WTC11 (cell line): ENCODE measurements around the gene UGT1A1. TPM values are rescaled to one million over a fixed set of nuclear protein-coding genes. Genes with fewer than 3 reads are reported as not detected.

Experiments
- ATAC-seq: fragments of 200-7000 bp; cut with Tn5 transposase; 2 replicates; pipeline ENCODE4 v1.10.0; 2021; ENCODE audit warnings: mild to moderate bottlenecking, moderate library complexity
- CTCF ChIA-PET: fragments of 300-600 bp; sonication (Branson Sonifier 250); formaldehyde crosslinking; loops from one replicate; lab custom pipeline; 2021; ENCODE audit warnings: antibody characterized with exemption; lab: Charles Lee
- POLR2A ChIA-PET: fragments of 350-600 bp; sonication (Branson Sonifier 250); formaldehyde crosslinking; loops from one replicate; lab custom pipeline; 2021; ENCODE audit warnings: antibody characterized with exemption; lab: Charles Lee
- DNase-seq: peaks from one replicate; pipeline ENCODE4 v3.0.0; 2021; ENCODE audit warnings: low spot score
- H3K27ac Mint-ChIP-seq: 2 replicates; pipeline ENCODE4 v1.8.0; 2021; ENCODE audit warnings: mixed read lengths
- H3K27me3 Mint-ChIP-seq: 2 replicates; pipeline ENCODE4 v1.8.0; 2021; ENCODE audit warnings: low read depth, mild to moderate bottlenecking, moderate library complexity, mixed read lengths
- H3K36me3 Mint-ChIP-seq: 2 replicates; pipeline ENCODE4 v1.8.0; 2021; ENCODE audit warnings: mixed read lengths
- H3K4me1 Mint-ChIP-seq: 2 replicates; pipeline ENCODE4 v1.8.0; 2022; ENCODE audit warnings: mixed read lengths
- H3K4me3 Mint-ChIP-seq: 2 replicates; pipeline ENCODE4 v1.8.0; 2021; ENCODE audit warnings: mild to moderate bottlenecking, moderate library complexity, mixed read lengths
- H3K9me3 Mint-ChIP-seq: 2 replicates; pipeline ENCODE4 v1.8.0; 2021; ENCODE audit warnings: mixed read lengths
- CDX4 ChIP-seq: fragments of 250-450 bp; sonication (Bioruptor Pico); IDR thresholded peaks from 2 replicates; pipeline ENCODE4 v1.9.0; 2021; ENCODE audit warnings: moderate library complexity, mild to moderate bottlenecking, inconsistent platforms, borderline replicate concordance
- E2F4 ChIP-seq: sonication (generic); formaldehyde crosslinking; IDR thresholded peaks from 2 replicates; pipeline ENCODE4 v1.8.1; 2022; ENCODE audit warnings: low read depth, mild to moderate bottlenecking, moderate library complexity, missing genetic modification reagents, borderline replicate concordance
- E2F5 ChIP-seq: sonication (generic); formaldehyde crosslinking; IDR thresholded peaks from 2 replicates; pipeline ENCODE4 v1.8.1; 2022; ENCODE audit warnings: mild to moderate bottlenecking, moderate library complexity, missing genetic modification reagents
- EMX1 ChIP-seq: fragments of 250-450 bp; sonication (Bioruptor Pico); IDR thresholded peaks from 2 replicates; pipeline ENCODE4 v1.8.0; 2021; ENCODE audit warnings: mild to moderate bottlenecking
- ERG ChIP-seq: fragments of 250-450 bp; sonication (Bioruptor Pico); IDR thresholded peaks from 2 replicates; pipeline ENCODE4 v1.8.0; 2021; ENCODE audit warnings: mild to moderate bottlenecking
- FOXJ3 ChIP-seq: sonication (generic); formaldehyde crosslinking; IDR thresholded peaks from 2 replicates; pipeline ENCODE4 v1.9.0; 2021; ENCODE audit warnings: missing genetic modification reagents, mild to moderate bottlenecking, borderline replicate concordance
- FOXP1 ChIP-seq: sonication (generic); formaldehyde crosslinking; IDR thresholded peaks from 2 replicates; pipeline ENCODE4 v1.8.0; 2022; ENCODE audit warnings: missing genetic modification reagents, mild to moderate bottlenecking, moderate library complexity, borderline replicate concordance
- GRHL2 ChIP-seq: fragments of 250-450 bp; sonication (Bioruptor Pico); IDR thresholded peaks from 2 replicates; pipeline ENCODE4 v1.8.0; 2022; ENCODE audit warnings: mild to moderate bottlenecking, moderate library complexity; ENCODE audit not compliant: insufficient replicate concordance, severe bottlenecking
- HMGA2 ChIP-seq: fragments of 250-450 bp; sonication (Bioruptor Pico); IDR thresholded peaks from 2 replicates; pipeline ENCODE4 v1.4.0; 2021; ENCODE audit warnings: mild to moderate bottlenecking, moderate library complexity
- IRF1 ChIP-seq: sonication (generic); formaldehyde crosslinking; IDR thresholded peaks from 2 replicates; pipeline ENCODE4 v1.8.0; 2023; ENCODE audit warnings: missing genetic modification reagents
- JAZF1 ChIP-seq: fragments of 250-450 bp; sonication (Bioruptor Pico); IDR thresholded peaks from 2 replicates; pipeline ENCODE4 v1.9.0; 2021; ENCODE audit warnings: moderate library complexity, mild to moderate bottlenecking, inconsistent platforms
- MAX ChIP-seq: sonication (generic); formaldehyde crosslinking; IDR thresholded peaks from 2 replicates; pipeline ENCODE4 v1.8.0; 2022; ENCODE audit warnings: mild to moderate bottlenecking, missing genetic modification reagents
- NFYB ChIP-seq: sonication (generic); formaldehyde crosslinking; conservative IDR thresholded peaks from 2 replicates; pipeline ENCODE4 v1.8.0; 2022; ENCODE audit warnings: low read depth, missing genetic modification reagents
- NR2C2 ChIP-seq: sonication (generic); formaldehyde crosslinking; IDR thresholded peaks from 2 replicates; pipeline ENCODE4 v1.8.0; 2022; ENCODE audit warnings: mild to moderate bottlenecking, missing genetic modification reagents
- NR3C1 ChIP-seq: sonication (generic); formaldehyde crosslinking; conservative IDR thresholded peaks from 2 replicates; pipeline ENCODE4 v1.8.1; 2023; ENCODE audit warnings: low read depth, mild to moderate bottlenecking, missing genetic modification reagents
- PRRX2 ChIP-seq: fragments of 250-450 bp; sonication (Bioruptor Pico); IDR thresholded peaks from 2 replicates; pipeline ENCODE4 v1.8.0; 2021; ENCODE audit warnings: mild to moderate bottlenecking
- SMAD3 ChIP-seq: sonication (generic); formaldehyde crosslinking; IDR thresholded peaks from 2 replicates; pipeline ENCODE4 v1.8.0; 2022; ENCODE audit warnings: missing genetic modification reagents, mild to moderate bottlenecking, borderline replicate concordance
- USF2 ChIP-seq: sonication (generic); formaldehyde crosslinking; IDR thresholded peaks from 2 replicates; pipeline ENCODE4 v1.8.1; 2023; ENCODE audit warnings: mild to moderate bottlenecking, missing genetic modification reagents, moderate library complexity
- ZBTB21 ChIP-seq: sonication (generic); formaldehyde crosslinking; IDR thresholded peaks from 2 replicates; pipeline ENCODE4 v1.8.1; 2023; ENCODE audit warnings: mild to moderate bottlenecking, missing genetic modification reagents, borderline replicate concordance
- ZNF232 ChIP-seq: sonication (generic); formaldehyde crosslinking; IDR thresholded peaks from 2 replicates; pipeline ENCODE4 v1.8.0; 2022; ENCODE audit warnings: mild to moderate bottlenecking, missing genetic modification reagents
- ZNF263 ChIP-seq: sonication (generic); formaldehyde crosslinking; IDR thresholded peaks from 2 replicates; pipeline ENCODE4 v1.8.1; 2022; ENCODE audit warnings: low read depth, mild to moderate bottlenecking, moderate library complexity, missing genetic modification reagents
- ZNF416 ChIP-seq: fragments of 250-450 bp; sonication (Bioruptor Pico); IDR thresholded peaks from 2 replicates; pipeline ENCODE4 v1.9.0; 2021; ENCODE audit warnings: mild to moderate bottlenecking, inconsistent platforms
- ZSCAN18 ChIP-seq: fragments of 250-450 bp; sonication (Bioruptor Pico); IDR thresholded peaks from 2 replicates; pipeline ENCODE4 v2.1.2; 2022; ENCODE audit warnings: mild to moderate bottlenecking, moderate library complexity
- total RNA-seq: library from RNA; stranded (reverse); gene quantifications from 3 replicates; pipeline ENCODE4 v1.2.3, GENCODE V29; 2021

The UGT1A1 gene
- total RNA-seq, 1 experiment from 2014 or later = not detected

GRCh38 chr2:233819884-233820773, 60.1 kb downstream of the UGT1A1 start:
- no peak overlapping the region for H3K27ac Mint-ChIP-seq
- DNase-seq (no peak), ATAC-seq (no peak)
- POLR2A ChIA-PET = no interaction called here
- peaks cover 5% of the 10 kb centered on the region; the same call in 1 of the 2 replicates for H3K4me1 Mint-ChIP-seq
- TF ChIP-seq E2F4 = no peak
- no peak for TF ChIP-seq ZBTB21
- TF ChIP-seq FOXP1 (CRISPR knock-in tag) = no peak
- TF ChIP-seq SMAD3 (CRISPR knock-in tag) = no peak
- TF ChIP-seq NFYB (CRISPR knock-in tag) = no peak
- no peak for TF ChIP-seq PRRX2 (CRISPR knock-in tag)
- no peak for TF ChIP-seq HMGA2 (CRISPR knock-in tag)
- no peak for TF ChIP-seq FOXJ3
- TF ChIP-seq GRHL2 (CRISPR knock-in tag) = no peak
- H3K36me3 Mint-ChIP-seq = no peaks in the 10 kb centered on the region
- no peaks in the 10 kb centered on the region for H3K27me3 Mint-ChIP-seq
- H3K4me3 Mint-ChIP-seq = no peak overlapping the region
- H3K9me3 Mint-ChIP-seq = no peaks in the 10 kb centered on the region
- CTCF ChIA-PET = interaction anchor here (1.4 kb wide), 1 partner anchor 13 kb away, joined by 5 read pairs; no protein-coding TSS in a partner anchor

GRCh38 chr2:233820774-233821105, 60.7 kb downstream of the UGT1A1 start:
- DNase-seq (no peak), ATAC-seq (no peak)
- H3K27ac Mint-ChIP-seq = no peak overlapping the region
- no peak overlapping the region for H3K4me3 Mint-ChIP-seq
- POLR2A ChIA-PET = no interaction called here
- CTCF ChIA-PET = interaction anchor here (1.4 kb wide), 1 partner anchor 12 kb away, joined by 5 read pairs; no protein-coding TSS in a partner anchor
- peaks cover 5% of the 10 kb centered on the region; the same call in 1 of the 2 replicates for H3K4me1 Mint-ChIP-seq
- no peaks in the 10 kb centered on the region for H3K9me3 Mint-ChIP-seq
- no peaks in the 10 kb centered on the region for H3K27me3 Mint-ChIP-seq
- H3K36me3 Mint-ChIP-seq = no peaks in the 10 kb centered on the region
- TF ChIP-seq ZSCAN18 (CRISPR knock-in tag) = no peak
- no peak for TF ChIP-seq EMX1
- no peak for TF ChIP-seq ZNF263
- TF ChIP-seq IRF1 (CRISPR knock-in tag) = no peak
- TF ChIP-seq NFYB (CRISPR knock-in tag) = no peak
- TF ChIP-seq E2F5 (CRISPR knock-in tag) = no peak
- no peak for TF ChIP-seq ERG (CRISPR knock-in tag)
- TF ChIP-seq ZNF232 (CRISPR knock-in tag) = no peak
- TF ChIP-seq NR2C2 (CRISPR knock-in tag) = no peak
- TF ChIP-seq JAZF1 (CRISPR knock-in tag) = no peak
- no peak for TF ChIP-seq USF2 (CRISPR knock-in tag)
- no peak for TF ChIP-seq CDX4
- no peak for TF ChIP-seq NR3C1
- no peak for TF ChIP-seq ZNF416
- no peak for TF ChIP-seq MAX (CRISPR knock-in tag)
